HepG2 (cell line): Measurements from ENCODE around the gene SLC29A2. TPM values are rescaled to one million over a fixed set of nuclear protein-coding genes. Genes with fewer than 3 reads are reported as not detected.

Experiments
- FOXJ3 ChIP-seq: sonication (generic); formaldehyde crosslinking; IDR thresholded peaks from 2 replicates; pipeline ENCODE4 v1.4.0; 2020; ENCODE audit warnings: missing genetic modification reagents, mild to moderate bottlenecking, borderline replicate concordance
- FOXK2 ChIP-seq: fragments of 450-650 bp; IDR thresholded peaks from 2 replicates; pipeline ENCODE4 v1.6.1; 2016
- HNF4A ChIP-seq: sonication (generic); formaldehyde crosslinking; IDR thresholded peaks from 2 replicates; pipeline ENCODE4 v1.4.0; 2020; ENCODE audit warnings: missing genetic modification reagents
- JUN ChIP-seq: sonication (generic); formaldehyde crosslinking; IDR thresholded peaks from 2 replicates; pipeline ENCODE4 v1.4.0; 2020; ENCODE audit warnings: mild to moderate bottlenecking, missing genetic modification reagents
- KDM4B ChIP-seq: sonication (generic); formaldehyde crosslinking; IDR thresholded peaks from 2 replicates; pipeline ENCODE4 v1.4.0; 2020; ENCODE audit warnings: missing genetic modification reagents
- KDM5A ChIP-seq: fragments of 200-600 bp; sonication (generic); IDR thresholded peaks from 2 replicates; pipeline ENCODE4 v1.7.0; 2018; ENCODE audit warnings: antibody characterized with exemption, mild to moderate bottlenecking, low read length, borderline replicate concordance
- MBNL3 ChIP-seq: fragments of 250-450 bp; sonication (Bioruptor Pico); conservative IDR thresholded peaks from 2 replicates; pipeline ENCODE4 v1.8.0; 2022; ENCODE audit warnings: mild to moderate bottlenecking, inconsistent platforms
- TAF1 ChIP-seq: sonication (generic); formaldehyde crosslinking; IDR thresholded peaks from 2 replicates; pipeline ENCODE4 v1.4.0; 2020; ENCODE audit warnings: missing genetic modification reagents
- ZFAT ChIP-seq: sonication (generic); formaldehyde crosslinking; conservative IDR thresholded peaks from 2 replicates; pipeline ENCODE4 v1.8.1; 2023; ENCODE audit warnings: missing genetic modification reagents, inconsistent platforms
- ZKSCAN5 ChIP-seq: sonication (generic); formaldehyde crosslinking; IDR thresholded peaks from 2 replicates; pipeline ENCODE4 v1.5.1; 2020; ENCODE audit warnings: mild to moderate bottlenecking, missing genetic modification reagents
- ZMYM3 ChIP-seq: sonication (generic); formaldehyde crosslinking; IDR thresholded peaks from 2 replicates; pipeline ENCODE4 v1.5.1; 2020; ENCODE audit warnings: mild to moderate bottlenecking, missing genetic modification reagents
- ZNF343 ChIP-seq: sonication (generic); formaldehyde crosslinking; IDR thresholded peaks from 2 replicates; pipeline ENCODE4 v1.4.0; 2020; ENCODE audit warnings: mild to moderate bottlenecking, missing genetic modification reagents
- polyA plus RNA-seq, 8 experiments: library from polyadenylated mRNA; depleted of rRNA in 3 of 8; stranded (reverse) in 7 of 8; unstranded in 1 of 8; fragments of >200 nt; fragmentation: Illumina TruSeq in 4 of 8; extraction: Trizol in 4 of 8; gene quantifications; 2 replicates each; pipeline versions ENCODE4 v1.2.1 to v1.2.3, GENCODE V29; 2011 to 2016; ENCODE audit warnings: low read depth in 4 of 8, missing spikeins in 1 of 8, mixed read lengths in 1 of 8; ENCODE audit not compliant: insufficient read depth in 1 of 8
- total RNA-seq, 5 experiments: library from RNA; depleted of rRNA; stranded (reverse); fragments of >200 nt; fragmentation: Illumina TruSeq; extraction: Trizol; gene quantifications; 2 replicates each; pipeline ENCODE4 v1.2.3, GENCODE V29; 2016; ENCODE audit warnings: low read depth in 1 of 5
- TF ChIP-seq, protein P1 (sequence below), 2 experiments: IDR thresholded peaks; 2 replicates each; pipeline ENCODE4 v1.6.1; 2011 to 2012; ENCODE audit warnings: low read length in 2 of 2, borderline replicate concordance in 1 of 2, low read depth in 1 of 2, mild to moderate bottlenecking in 1 of 2, moderate library complexity in 1 of 2
- TF ChIP-seq, protein P2 (sequence below): sonication (generic); formaldehyde crosslinking; IDR thresholded peaks from 2 replicates; pipeline ENCODE4 v1.4.0; 2020; ENCODE audit warnings: missing genetic modification reagents
- TF ChIP-seq, protein P3 (sequence below): sonication (generic); formaldehyde crosslinking; IDR thresholded peaks from 2 replicates; pipeline ENCODE4 v1.8.0; 2022; ENCODE audit warnings: mild to moderate bottlenecking, missing genetic modification reagents, moderate library complexity

Gene SLC29A2
- total and polyA plus RNA-seq, 2 of the 13 experiments (the other 11 are each of a cell fraction or from before 2014, with no cell fraction given) = 0.63 to 0.66 TPM

DNA sequence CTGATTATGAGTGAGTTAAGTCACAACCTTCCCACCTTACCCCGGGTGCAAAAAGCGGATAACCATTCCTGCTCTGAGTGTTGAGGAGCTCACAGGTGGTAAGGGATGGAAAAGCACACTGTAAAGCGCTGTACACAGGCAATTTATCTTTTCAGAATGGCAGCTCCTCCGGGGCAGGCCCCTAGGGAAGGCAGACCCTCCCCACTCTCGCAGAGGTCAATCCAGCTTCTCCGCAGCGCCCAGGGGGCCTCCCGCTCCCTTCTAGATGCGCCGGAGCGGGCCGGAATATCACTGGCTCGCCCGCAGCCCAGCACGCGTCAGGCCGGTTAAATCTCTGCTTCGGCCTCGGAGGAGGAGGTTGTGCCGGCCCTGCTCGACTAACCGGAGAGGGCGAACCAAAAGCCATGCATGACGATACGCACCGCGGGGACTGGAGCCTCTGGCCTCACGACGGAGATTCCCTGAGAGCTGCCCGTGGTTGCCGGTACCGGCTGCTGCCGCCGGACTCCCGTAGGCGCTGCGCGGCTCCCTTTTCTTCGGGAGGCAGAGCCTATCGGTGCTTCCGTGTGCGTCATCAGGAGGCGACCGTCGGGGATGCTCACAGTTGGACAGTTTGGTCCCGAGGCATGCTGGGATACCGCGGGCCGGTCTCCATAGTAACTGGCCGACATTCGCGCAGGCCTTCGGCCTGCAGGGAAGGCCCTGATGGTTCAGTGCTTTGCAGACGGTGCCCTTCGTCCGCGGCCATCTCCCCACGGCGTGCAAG lies 26.8 kb downstream of the SLC29A2 start, which contains the start of gene BRMS1 (continued):
- TF ChIP-seq, protein P1, sequence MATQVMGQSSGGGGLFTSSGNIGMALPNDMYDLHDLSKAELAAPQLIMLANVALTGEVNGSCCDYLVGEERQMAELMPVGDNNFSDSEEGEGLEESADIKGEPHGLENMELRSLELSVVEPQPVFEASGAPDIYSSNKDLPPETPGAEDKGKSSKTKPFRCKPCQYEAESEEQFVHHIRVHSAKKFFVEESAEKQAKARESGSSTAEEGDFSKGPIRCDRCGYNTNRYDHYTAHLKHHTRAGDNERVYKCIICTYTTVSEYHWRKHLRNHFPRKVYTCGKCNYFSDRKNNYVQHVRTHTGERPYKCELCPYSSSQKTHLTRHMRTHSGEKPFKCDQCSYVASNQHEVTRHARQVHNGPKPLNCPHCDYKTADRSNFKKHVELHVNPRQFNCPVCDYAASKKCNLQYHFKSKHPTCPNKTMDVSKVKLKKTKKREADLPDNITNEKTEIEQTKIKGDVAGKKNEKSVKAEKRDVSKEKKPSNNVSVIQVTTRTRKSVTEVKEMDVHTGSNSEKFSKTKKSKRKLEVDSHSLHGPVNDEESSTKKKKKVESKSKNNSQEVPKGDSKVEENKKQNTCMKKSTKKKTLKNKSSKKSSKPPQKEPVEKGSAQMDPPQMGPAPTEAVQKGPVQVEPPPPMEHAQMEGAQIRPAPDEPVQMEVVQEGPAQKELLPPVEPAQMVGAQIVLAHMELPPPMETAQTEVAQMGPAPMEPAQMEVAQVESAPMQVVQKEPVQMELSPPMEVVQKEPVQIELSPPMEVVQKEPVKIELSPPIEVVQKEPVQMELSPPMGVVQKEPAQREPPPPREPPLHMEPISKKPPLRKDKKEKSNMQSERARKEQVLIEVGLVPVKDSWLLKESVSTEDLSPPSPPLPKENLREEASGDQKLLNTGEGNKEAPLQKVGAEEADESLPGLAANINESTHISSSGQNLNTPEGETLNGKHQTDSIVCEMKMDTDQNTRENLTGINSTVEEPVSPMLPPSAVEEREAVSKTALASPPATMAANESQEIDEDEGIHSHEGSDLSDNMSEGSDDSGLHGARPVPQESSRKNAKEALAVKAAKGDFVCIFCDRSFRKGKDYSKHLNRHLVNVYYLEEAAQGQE (IDR thresholded peaks at IDR 0.05; ENCODE audit: borderline replicate concordance in 1 of 2, low read depth in 1 of 2, low read length in 2 of 2) = no peak; a peak in 1 of 4 replicates
- TF ChIP-seq TAF1 (CRISPR knock-in tag) = peak; percentile 67; the same call in 1 of the 2 replicates
- no peak for TF ChIP-seq FOXJ3 (CRISPR knock-in tag)
- no peak for TF ChIP-seq ZFAT (CRISPR knock-in tag)
- TF ChIP-seq MBNL3 (CRISPR knock-in tag) = no peak
- TF ChIP-seq ZMYM3 (CRISPR knock-in tag) = no peak
- TF ChIP-seq, protein P2, sequence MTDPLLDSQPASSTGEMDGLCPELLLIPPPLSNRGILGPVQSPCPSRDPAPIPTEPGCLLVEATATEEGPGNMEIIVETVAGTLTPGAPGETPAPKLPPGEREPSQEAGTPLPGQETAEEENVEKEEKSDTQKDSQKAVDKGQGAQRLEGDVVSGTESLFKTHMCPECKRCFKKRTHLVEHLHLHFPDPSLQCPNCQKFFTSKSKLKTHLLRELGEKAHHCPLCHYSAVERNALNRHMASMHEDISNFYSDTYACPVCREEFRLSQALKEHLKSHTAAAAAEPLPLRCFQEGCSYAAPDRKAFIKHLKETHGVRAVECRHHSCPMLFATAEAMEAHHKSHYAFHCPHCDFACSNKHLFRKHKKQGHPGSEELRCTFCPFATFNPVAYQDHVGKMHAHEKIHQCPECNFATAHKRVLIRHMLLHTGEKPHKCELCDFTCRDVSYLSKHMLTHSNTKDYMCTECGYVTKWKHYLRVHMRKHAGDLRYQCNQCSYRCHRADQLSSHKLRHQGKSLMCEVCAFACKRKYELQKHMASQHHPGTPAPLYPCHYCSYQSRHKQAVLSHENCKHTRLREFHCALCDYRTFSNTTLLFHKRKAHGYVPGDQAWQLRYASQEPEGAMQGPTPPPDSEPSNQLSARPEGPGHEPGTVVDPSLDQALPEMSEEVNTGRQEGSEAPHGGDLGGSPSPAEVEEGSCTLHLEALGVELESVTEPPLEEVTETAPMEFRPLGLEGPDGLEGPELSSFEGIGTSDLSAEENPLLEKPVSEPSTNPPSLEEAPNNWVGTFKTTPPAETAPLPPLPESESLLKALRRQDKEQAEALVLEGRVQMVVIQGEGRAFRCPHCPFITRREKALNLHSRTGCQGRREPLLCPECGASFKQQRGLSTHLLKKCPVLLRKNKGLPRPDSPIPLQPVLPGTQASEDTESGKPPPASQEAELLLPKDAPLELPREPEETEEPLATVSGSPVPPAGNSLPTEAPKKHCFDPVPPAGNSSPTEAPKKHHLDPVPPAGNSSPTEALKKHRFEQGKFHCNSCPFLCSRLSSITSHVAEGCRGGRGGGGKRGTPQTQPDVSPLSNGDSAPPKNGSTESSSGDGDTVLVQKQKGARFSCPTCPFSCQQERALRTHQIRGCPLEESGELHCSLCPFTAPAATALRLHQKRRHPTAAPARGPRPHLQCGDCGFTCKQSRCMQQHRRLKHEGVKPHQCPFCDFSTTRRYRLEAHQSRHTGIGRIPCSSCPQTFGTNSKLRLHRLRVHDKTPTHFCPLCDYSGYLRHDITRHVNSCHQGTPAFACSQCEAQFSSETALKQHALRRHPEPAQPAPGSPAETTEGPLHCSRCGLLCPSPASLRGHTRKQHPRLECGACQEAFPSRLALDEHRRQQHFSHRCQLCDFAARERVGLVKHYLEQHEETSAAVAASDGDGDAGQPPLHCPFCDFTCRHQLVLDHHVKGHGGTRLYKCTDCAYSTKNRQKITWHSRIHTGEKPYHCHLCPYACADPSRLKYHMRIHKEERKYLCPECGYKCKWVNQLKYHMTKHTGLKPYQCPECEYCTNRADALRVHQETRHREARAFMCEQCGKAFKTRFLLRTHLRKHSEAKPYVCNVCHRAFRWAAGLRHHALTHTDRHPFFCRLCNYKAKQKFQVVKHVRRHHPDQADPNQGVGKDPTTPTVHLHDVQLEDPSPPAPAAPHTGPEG = peak; percentile 70; the same call in 1 of the 2 replicates
- TF ChIP-seq ZNF343 (CRISPR knock-in tag) = 0 out of 2 replicates have a peak, but pooled peaks have one; percentile 43
- no peak for TF ChIP-seq HNF4A
- 0 out of 2 replicates have a peak, but pooled peaks have one; percentile 18 for TF ChIP-seq FOXK2
- TF ChIP-seq KDM5A = peak; percentile 99
- TF ChIP-seq, protein P3, sequence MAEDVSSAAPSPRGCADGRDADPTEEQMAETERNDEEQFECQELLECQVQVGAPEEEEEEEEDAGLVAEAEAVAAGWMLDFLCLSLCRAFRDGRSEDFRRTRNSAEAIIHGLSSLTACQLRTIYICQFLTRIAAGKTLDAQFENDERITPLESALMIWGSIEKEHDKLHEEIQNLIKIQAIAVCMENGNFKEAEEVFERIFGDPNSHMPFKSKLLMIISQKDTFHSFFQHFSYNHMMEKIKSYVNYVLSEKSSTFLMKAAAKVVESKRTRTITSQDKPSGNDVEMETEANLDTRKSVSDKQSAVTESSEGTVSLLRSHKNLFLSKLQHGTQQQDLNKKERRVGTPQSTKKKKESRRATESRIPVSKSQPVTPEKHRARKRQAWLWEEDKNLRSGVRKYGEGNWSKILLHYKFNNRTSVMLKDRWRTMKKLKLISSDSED (CRISPR knock-in tag) = no peak
- TF ChIP-seq JUN (CRISPR knock-in tag) = no peak
- no peak for TF ChIP-seq ZKSCAN5
- TF ChIP-seq KDM4B (CRISPR knock-in tag) = peak; percentile 36; the same call in 1 of the 2 replicates
